ENCODE data around the gene TMEM121.
"Not testable (repeated sequence)": the region's sequence is repeated elsewhere in the genome, so short reads cannot be mapped to it uniquely, and the experiment has no call there.

Gene TMEM121

GRCh38 chr14:105570482-105570881 lies 44.1 kb downstream of the TMEM121 start:
- no peak for DNase-seq (ENCODE audit: low spot score)

- not testable (repeated sequence) for DNase-seq (ENCODE audit: low spot score)
Measured at GRCh38 chr14:105571181-105571951, 45.0 kb downstream of the TMEM121 start.

- DNase-seq (ENCODE audit: low spot score), result not testable (repeated sequence)
Measured at GRCh38 chr14:105572063-105572462, 45.7 kb downstream of the TMEM121 start.

- DNase-seq (ENCODE audit: low spot score), result not testable (repeated sequence)
Measured at GRCh38 chr14:105573841-105574240, 47.5 kb downstream of the TMEM121 start.

- DNase-seq (ENCODE audit: low spot score), result not testable (repeated sequence)
Measured at GRCh38 chr14:105574411-105574810, 48.0 kb downstream of the TMEM121 start.

GRCh38 chr14:105575016-105575700 lies 48.8 kb downstream of the TMEM121 start:
- DNase-seq (ENCODE audit: low spot score), result not testable (repeated sequence)

GRCh38 chr14:105576525-105577088 lies 50.2 kb downstream of the TMEM121 start:
- no peak for DNase-seq (ENCODE audit: low spot score)

GRCh38 chr14:105577314-105577861 lies 51.0 kb downstream of the TMEM121 start:
- no peak for DNase-seq (ENCODE audit: low spot score)

GRCh38 chr14:105578070-105578469 lies 51.7 kb downstream of the TMEM121 start:
- DNase-seq (ENCODE audit: low spot score), result no peak

GRCh38 chr14:105579221-105579620 lies 52.8 kb downstream of the TMEM121 start:
- not testable (repeated sequence) for DNase-seq (ENCODE audit: low spot score)
